Measurements from ENCODE around the gene HOXD11. TPM values are rescaled to one million over a fixed set of nuclear protein-coding genes. Genes with fewer than 3 reads are reported as not detected.

HOXD11 gene
- total and polyA plus RNA-seq, 9 of the 15 experiments (the other 6 are each of a cell fraction or from before 2014, with no cell fraction given) = not detected

DNA sequence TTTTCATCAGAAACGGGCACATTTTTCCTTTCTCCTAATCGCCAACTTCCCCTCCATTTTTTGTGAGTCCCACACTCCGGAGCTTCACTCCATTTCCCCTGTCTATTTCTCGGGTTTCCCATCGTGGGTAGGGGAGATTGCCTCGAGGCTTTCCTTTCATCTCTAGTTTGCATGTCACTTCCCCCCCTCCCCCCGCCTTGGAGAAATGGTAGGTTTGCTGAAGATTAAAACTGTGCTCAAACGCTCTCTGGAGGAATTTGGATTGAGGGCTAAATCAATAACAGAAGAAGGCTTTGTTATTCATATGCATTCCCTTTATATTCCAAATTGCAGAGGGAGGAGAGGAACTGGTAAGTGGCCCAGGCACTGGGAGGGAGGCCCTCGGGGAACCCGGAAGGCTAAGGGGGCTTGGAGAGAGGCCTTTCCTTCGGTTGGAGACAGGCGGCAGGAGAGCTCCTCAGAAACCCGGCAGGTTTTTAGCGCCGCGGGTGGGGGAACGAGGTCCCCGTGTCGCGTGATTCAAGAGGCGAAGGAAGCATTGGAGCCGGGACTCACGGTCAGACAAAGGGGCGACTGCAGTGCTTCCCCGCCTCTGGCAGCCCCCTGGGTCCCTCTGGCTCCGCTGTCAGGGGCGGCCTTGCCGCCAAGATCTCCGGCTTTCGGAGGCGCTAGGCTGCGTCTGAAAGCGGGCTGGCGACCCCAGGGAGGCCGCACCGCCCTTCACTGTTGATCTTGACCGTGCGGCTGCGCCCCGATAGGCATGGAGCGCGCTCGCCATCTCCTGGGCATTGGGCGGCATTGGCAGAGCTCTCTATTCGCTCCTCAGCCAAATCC lies 9.9 kb upstream of the HOXD11 start (continued):
- TF ChIP-seq TAF7 (tag; IDR thresholded peaks at IDR 0.05) = no peak
- no peak for TF ChIP-seq ZSCAN32 (CRISPR knock-in tag; IDR thresholded peaks at IDR 0.05)
- TF ChIP-seq, protein P1, sequence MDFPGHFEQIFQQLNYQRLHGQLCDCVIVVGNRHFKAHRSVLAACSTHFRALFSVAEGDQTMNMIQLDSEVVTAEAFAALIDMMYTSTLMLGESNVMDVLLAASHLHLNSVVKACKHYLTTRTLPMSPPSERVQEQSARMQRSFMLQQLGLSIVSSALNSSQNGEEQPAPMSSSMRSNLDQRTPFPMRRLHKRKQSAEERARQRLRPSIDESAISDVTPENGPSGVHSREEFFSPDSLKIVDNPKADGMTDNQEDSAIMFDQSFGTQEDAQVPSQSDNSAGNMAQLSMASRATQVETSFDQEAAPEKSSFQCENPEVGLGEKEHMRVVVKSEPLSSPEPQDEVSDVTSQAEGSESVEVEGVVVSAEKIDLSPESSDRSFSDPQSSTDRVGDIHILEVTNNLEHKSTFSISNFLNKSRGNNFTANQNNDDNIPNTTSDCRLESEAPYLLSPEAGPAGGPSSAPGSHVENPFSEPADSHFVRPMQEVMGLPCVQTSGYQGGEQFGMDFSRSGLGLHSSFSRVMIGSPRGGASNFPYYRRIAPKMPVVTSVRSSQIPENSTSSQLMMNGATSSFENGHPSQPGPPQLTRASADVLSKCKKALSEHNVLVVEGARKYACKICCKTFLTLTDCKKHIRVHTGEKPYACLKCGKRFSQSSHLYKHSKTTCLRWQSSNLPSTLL (IDR thresholded peaks at IDR 0.05) = no peak
- TF ChIP-seq ZBED1 (IDR thresholded peaks at IDR 0.05) = no peak
- TF ChIP-seq NFYB (IDR thresholded peaks at IDR 0.05; ENCODE audit: extremely low read depth, insufficient read length) = no peak
- TF ChIP-seq, protein P2, sequence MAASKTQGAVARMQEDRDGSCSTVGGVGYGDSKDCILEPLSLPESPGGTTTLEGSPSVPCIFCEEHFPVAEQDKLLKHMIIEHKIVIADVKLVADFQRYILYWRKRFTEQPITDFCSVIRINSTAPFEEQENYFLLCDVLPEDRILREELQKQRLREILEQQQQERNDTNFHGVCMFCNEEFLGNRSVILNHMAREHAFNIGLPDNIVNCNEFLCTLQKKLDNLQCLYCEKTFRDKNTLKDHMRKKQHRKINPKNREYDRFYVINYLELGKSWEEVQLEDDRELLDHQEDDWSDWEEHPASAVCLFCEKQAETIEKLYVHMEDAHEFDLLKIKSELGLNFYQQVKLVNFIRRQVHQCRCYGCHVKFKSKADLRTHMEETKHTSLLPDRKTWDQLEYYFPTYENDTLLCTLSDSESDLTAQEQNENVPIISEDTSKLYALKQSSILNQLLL (CRISPR knock-in tag; IDR thresholded peaks at IDR 0.05; ENCODE audit: borderline replicate concordance) = no peak
- no peak for TF ChIP-seq HNRNPK (IDR thresholded peaks at IDR 0.05; ENCODE audit: low read depth, low read length, poor library complexity, severe bottlenecking)
- peak; percentile 88 for TF ChIP-seq L3MBTL2 (IDR thresholded peaks at IDR 0.05)
- TF ChIP-seq, protein P3, sequence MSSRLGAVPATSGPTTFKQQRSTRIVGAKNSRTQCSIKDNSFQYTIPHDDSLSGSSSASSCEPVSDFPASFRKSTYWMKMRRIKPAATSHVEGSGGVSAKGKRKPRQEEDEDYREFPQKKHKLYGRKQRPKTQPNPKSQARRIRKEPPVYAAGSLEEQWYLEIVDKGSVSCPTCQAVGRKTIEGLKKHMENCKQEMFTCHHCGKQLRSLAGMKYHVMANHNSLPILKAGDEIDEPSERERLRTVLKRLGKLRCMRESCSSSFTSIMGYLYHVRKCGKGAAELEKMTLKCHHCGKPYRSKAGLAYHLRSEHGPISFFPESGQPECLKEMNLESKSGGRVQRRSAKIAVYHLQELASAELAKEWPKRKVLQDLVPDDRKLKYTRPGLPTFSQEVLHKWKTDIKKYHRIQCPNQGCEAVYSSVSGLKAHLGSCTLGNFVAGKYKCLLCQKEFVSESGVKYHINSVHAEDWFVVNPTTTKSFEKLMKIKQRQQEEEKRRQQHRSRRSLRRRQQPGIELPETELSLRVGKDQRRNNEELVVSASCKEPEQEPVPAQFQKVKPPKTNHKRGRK (tag; IDR thresholded peaks at IDR 0.05) = peak; percentile 46; the same call in 1 of the 2 replicates
- no peak for TF ChIP-seq TBP (optimal IDR thresholded peaks at IDR 0.05; ENCODE audit: low read depth, low read length)
- TF ChIP-seq, protein P4, sequence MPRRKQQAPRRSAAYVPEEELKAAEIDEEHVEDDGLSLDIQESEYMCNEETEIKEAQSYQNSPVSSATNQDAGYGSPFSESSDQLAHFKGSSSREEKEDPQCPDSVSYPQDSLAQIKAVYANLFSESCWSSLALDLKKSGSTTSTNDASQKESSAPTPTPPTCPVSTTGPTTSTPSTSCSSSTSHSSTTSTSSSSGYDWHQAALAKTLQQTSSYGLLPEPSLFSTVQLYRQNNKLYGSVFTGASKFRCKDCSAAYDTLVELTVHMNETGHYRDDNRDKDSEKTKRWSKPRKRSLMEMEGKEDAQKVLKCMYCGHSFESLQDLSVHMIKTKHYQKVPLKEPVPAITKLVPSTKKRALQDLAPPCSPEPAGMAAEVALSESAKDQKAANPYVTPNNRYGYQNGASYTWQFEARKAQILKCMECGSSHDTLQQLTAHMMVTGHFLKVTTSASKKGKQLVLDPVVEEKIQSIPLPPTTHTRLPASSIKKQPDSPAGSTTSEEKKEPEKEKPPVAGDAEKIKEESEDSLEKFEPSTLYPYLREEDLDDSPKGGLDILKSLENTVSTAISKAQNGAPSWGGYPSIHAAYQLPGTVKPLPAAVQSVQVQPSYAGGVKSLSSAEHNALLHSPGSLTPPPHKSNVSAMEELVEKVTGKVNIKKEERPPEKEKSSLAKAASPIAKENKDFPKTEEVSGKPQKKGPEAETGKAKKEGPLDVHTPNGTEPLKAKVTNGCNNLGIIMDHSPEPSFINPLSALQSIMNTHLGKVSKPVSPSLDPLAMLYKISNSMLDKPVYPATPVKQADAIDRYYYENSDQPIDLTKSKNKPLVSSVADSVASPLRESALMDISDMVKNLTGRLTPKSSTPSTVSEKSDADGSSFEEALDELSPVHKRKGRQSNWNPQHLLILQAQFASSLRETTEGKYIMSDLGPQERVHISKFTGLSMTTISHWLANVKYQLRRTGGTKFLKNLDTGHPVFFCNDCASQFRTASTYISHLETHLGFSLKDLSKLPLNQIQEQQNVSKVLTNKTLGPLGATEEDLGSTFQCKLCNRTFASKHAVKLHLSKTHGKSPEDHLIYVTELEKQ (CRISPR knock-in tag; IDR thresholded peaks at IDR 0.05) = no peak
- no peak for TF ChIP-seq ZNF551 (CRISPR knock-in tag; IDR thresholded peaks at IDR 0.05)
- TF ChIP-seq DPF2 (IDR thresholded peaks at IDR 0.05) = no peak
- TF ChIP-seq ZNF253 (CRISPR knock-in tag; conservative IDR thresholded peaks at IDR 0.05) = no peak
- TF ChIP-seq ZNF146 (CRISPR knock-in tag; IDR thresholded peaks at IDR 0.05; ENCODE audit: unreplicated experiment) = no peak
- no peak for TF ChIP-seq SIN3A (IDR thresholded peaks at IDR 0.05; ENCODE audit: borderline replicate concordance in 2 of 2, control insufficient read depth in 1 of 2, low read depth in 2 of 2, low read length in 2 of 2)
- no peak for TF ChIP-seq KLF13 (tag; IDR thresholded peaks at IDR 0.05; ENCODE audit: borderline replicate concordance, low read depth)
- no peak for TF ChIP-seq NFE2 (IDR thresholded peaks at IDR 0.05; ENCODE audit: low read depth)

All from K562 (cell line).